ENCODE results near the gene DNAJA2. TPM values are rescaled to one million over a fixed set of nuclear protein-coding genes. Genes with fewer than 3 reads are reported as not detected.

DNAJA2 gene
- polyA plus RNA-seq, 2 of the 4 experiments (the other 2 are of a cell fraction), result 33.7 to 82.3 TPM

GRCh38 chr16:46961373-46962353 lies 11.8 kb downstream of the DNAJA2 start:
- ATAC-seq (no peak), DNase-seq (ENCODE audit: low read depth in 1 of 2, low spot score in 1 of 2) (no peak), FAIRE-seq (no peak)
- no peak for TF ChIP-seq SREBF2 (IDR thresholded peaks at IDR 0.05)
- TF ChIP-seq SMC3 (IDR thresholded peaks at IDR 0.05), result no peak
- TF ChIP-seq HOXA7 (CRISPR knock-in tag; IDR thresholded peaks at IDR 0.05), result no peak
- TF ChIP-seq RARB (CRISPR knock-in tag; IDR thresholded peaks at IDR 0.05), result no peak
- no peak for TF ChIP-seq CHD4 (IDR thresholded peaks at IDR 0.05; ENCODE audit: borderline replicate concordance)
- no peak for TF ChIP-seq HMGXB4 (CRISPR knock-in tag; IDR thresholded peaks at IDR 0.05; ENCODE audit: borderline replicate concordance)
- TF ChIP-seq REST (IDR thresholded peaks at IDR 0.05), result no peak
- no peak for TF ChIP-seq ELK1 (IDR thresholded peaks at IDR 0.05; ENCODE audit: low read depth, low read length)
- no peak for TF ChIP-seq RFX5 (IDR thresholded peaks at IDR 0.05)
- no peak for TF ChIP-seq JUNB (IDR thresholded peaks at IDR 0.05)
- no peak for TF ChIP-seq BCL3 (IDR thresholded peaks at IDR 0.05)
- TF ChIP-seq CTCF (IDR thresholded peaks at IDR 0.05), result no peak
- no peak for TF ChIP-seq USF2 (IDR thresholded peaks at IDR 0.05)
- no peak for TF ChIP-seq MYC (IDR thresholded peaks at IDR 0.05; ENCODE audit: borderline replicate concordance, low read length)
- no peak for TF ChIP-seq ZNF302 (CRISPR knock-in tag; IDR thresholded peaks at IDR 0.05)
- no peak for TF ChIP-seq HDAC2 (IDR thresholded peaks at IDR 0.05)
- 90% methylated on average over 9 of the region's 9 CpGs for WGBS (ENCODE audit: missing lambda C conversion rate)
- ChIA-PET CTCF (interaction anchor here (0.6 to 2.9 kb wide), 6 partner anchors 10 to 1350 kb away, joined by 3 to 11 read pairs (median 4); partner anchors contain the start of gene DNAJA2), POLR2A (interaction anchor here (2.7 kb wide), 1 partner anchor 12 kb away, joined by 11 read pairs; the partner anchor contains the start of gene DNAJA2)
- Histone ChIP-seq H3K4me1 (peaks cover 16% of the 10 kb centered on the region; the same call in 2 of the 3 replicates), H3K27ac (peak overlapping the region in 1 of 2 experiments; percentile 58; a peak in 2 of 6 replicates), H3K4me2 (no peak overlapping the region), H3K4me3 (no peak overlapping the region), H3K9me3 (no peaks in the 10 kb centered on the region)
